K562 (cell line): Measurements from ENCODE around the gene ZFP30. TPM values are rescaled to one million over a fixed set of nuclear protein-coding genes. Genes with fewer than 3 reads are reported as not detected.
A peak's percentile ranks its signal among the peaks of the same experiment; 100 is the strongest.

Experiments
- NFIC ChIP-seq: fragments of 450-650 bp; IDR thresholded peaks from 2 replicates; pipeline ENCODE4 v1.6.1; 2017; ENCODE audit warnings: mild to moderate bottlenecking, inconsistent platforms
- PHF8 ChIP-seq: fragments of 200-600 bp; sonication (generic); IDR thresholded peaks from 2 replicates; pipeline ENCODE4 v1.6.1; 2012; ENCODE audit warnings: mixed run types, mild to moderate bottlenecking, inconsistent platforms, low read length, moderate library complexity, borderline replicate concordance
- POLR2A ChIP-seq: fragments of 450-650 bp; conservative IDR thresholded peaks from 2 replicates; pipeline ENCODE4 v1.6.1; 2016
- POLR2B ChIP-seq: fragments of 450-650 bp; IDR thresholded peaks from 2 replicates; pipeline ENCODE4 v1.6.1; 2018; ENCODE audit warnings: low read depth; ENCODE audit not compliant: partially characterized antibody
- POLR2G ChIP-seq: fragments of 200-400 bp; formaldehyde crosslinking; IDR thresholded peaks from 2 replicates; pipeline ENCODE4 v1.6.1; 2017; ENCODE audit warnings: low read depth, mild to moderate bottlenecking, antibody characterized with exemption, low read length, moderate library complexity
- PYGO2 ChIP-seq: fragments of 450-650 bp; IDR thresholded peaks from 2 replicates; pipeline ENCODE4 v1.6.1; 2016; ENCODE audit warnings: mild to moderate bottlenecking, missing genetic modification characterization, moderate library complexity, missing compliant biosample characterization
- RAD21 ChIP-seq, 2 experiments: fragments of 250-450 bp in 1 of 2; fragments of 450-650 bp in 1 of 2; sonication (Bioruptor Pico) in 1 of 2; formaldehyde crosslinking in 1 of 2; IDR thresholded peaks in 1 of 2; conservative IDR thresholded peaks in 1 of 2; 2 replicates each; pipeline versions ENCODE4 v1.4.0 to v1.8.0; 2020 to 2022; ENCODE audit warnings: mild to moderate bottlenecking in 2 of 2, moderate library complexity in 1 of 2
- RBFOX2 ChIP-seq: fragments of 200-400 bp; formaldehyde crosslinking; IDR thresholded peaks from 2 replicates; pipeline ENCODE4 v1.6.1; 2017; ENCODE audit warnings: low read depth, mild to moderate bottlenecking, low read length, moderate library complexity
- SIN3A ChIP-seq, 2 experiments: fragments of 150-350 bp in 1 of 2; IDR thresholded peaks; 2 replicates each; pipeline ENCODE4 v1.6.1; 2011 to 2016; ENCODE audit warnings: borderline replicate concordance in 2 of 2, low read depth in 2 of 2, low read length in 2 of 2, mild to moderate bottlenecking in 2 of 2, moderate library complexity in 2 of 2; ENCODE audit not compliant: control insufficient read depth in 1 of 2
- TAF1 ChIP-seq: IDR thresholded peaks from 2 replicates; pipeline ENCODE4 v1.6.1; 2011; ENCODE audit warnings: mild to moderate bottlenecking, low read length, moderate library complexity; ENCODE audit not compliant: insufficient read depth, control insufficient read depth, severe bottlenecking; ENCODE audit errors: extremely low read depth
- VEZF1 ChIP-seq: fragments of 200-800 bp; sonication (Bioruptor generic); IDR thresholded peaks from 2 replicates; pipeline ENCODE4 v1.6.1; 2017; ENCODE audit warnings: missing genetic modification characterization, missing compliant biosample characterization
- YY1 ChIP-seq, 3 experiments: IDR thresholded peaks; 2 replicates each; pipeline ENCODE4 v1.6.1; 2011; ENCODE audit warnings: low read length in 2 of 3, mild to moderate bottlenecking in 2 of 3, moderate library complexity in 2 of 3, borderline replicate concordance in 1 of 3, control low read depth in 1 of 3, low read depth in 1 of 3; ENCODE audit not compliant: insufficient read depth in 3 of 3, insufficient replicate concordance in 2 of 3, control insufficient read depth in 1 of 3, insufficient read length in 1 of 3; ENCODE audit errors: extremely low read depth in 1 of 3
- ZC3H11A ChIP-seq: IDR thresholded peaks from 2 replicates; pipeline ENCODE4 v1.6.1; 2012; ENCODE audit warnings: low read depth, low read length, improper control_type of control experiment
- ZFPM2 ChIP-seq: fragments of 250-450 bp; sonication (Bioruptor Pico); IDR thresholded peaks from 2 replicates; pipeline ENCODE4 v1.5.1; 2022; ENCODE audit warnings: mild to moderate bottlenecking
- ZNF740 ChIP-seq, 3 experiments: fragments of 200-800 bp in 1 of 3; sonication (Bioruptor generic) in 1 of 3; sonication (generic) in 1 of 3; formaldehyde crosslinking in 1 of 3; IDR thresholded peaks; 2 replicates each; pipeline versions ENCODE4 v1.6.1 to v1.8.0; 2016 to 2022; ENCODE audit warnings: mild to moderate bottlenecking in 2 of 3, missing compliant biosample characterization in 2 of 3, missing genetic modification characterization in 2 of 3, missing genetic modification reagents in 1 of 3
- polyA plus RNA-seq, 8 experiments: library from polyadenylated mRNA; depleted of rRNA in 4 of 8; stranded (reverse) in 5 of 8; unstranded in 3 of 8; fragments of >200 nt; fragmentation: Nextera tagmentation in 2 of 8; fragmentation: Illumina TruSeq in 1 of 8; extraction: Ambion mirVana in 2 of 8; extraction: Trizol in 1 of 8; gene quantifications; 2 replicates each; pipeline versions ENCODE4 v1.2.1 to v1.2.3, GENCODE V29; 2011 to 2014; ENCODE audit warnings: inconsistent platforms in 1 of 8, missing spikeins in 1 of 8
- total RNA-seq, 7 experiments: library from RNA; depleted of rRNA in 6 of 7; stranded (reverse); fragments of >200 nt in 6 of 7; fragmentation: Illumina TruSeq in 2 of 7; extraction: Trizol in 2 of 7; gene quantifications; 2 replicates each; pipeline versions ENCODE4 v1.2.1 to v1.2.3, GENCODE V29; 2011 to 2021; ENCODE audit warnings: low replicate concordance in 1 of 7
- TF ChIP-seq, protein P1 (sequence below): sonication (generic); formaldehyde crosslinking; IDR thresholded peaks from 2 replicates; pipeline ENCODE4 v1.8.0; 2022; ENCODE audit warnings: missing genetic modification reagents, mild to moderate bottlenecking, moderate library complexity, borderline replicate concordance
- TF ChIP-seq, protein P2 (sequence below), 2 experiments: IDR thresholded peaks; 2 replicates each; pipeline ENCODE4 v1.6.1; 2011; ENCODE audit warnings: borderline replicate concordance in 1 of 2, control low read depth in 1 of 2, low read depth in 1 of 2, low read length in 1 of 2, mild to moderate bottlenecking in 1 of 2, mixed read lengths in 1 of 2, moderate library complexity in 1 of 2; ENCODE audit not compliant: insufficient read depth in 1 of 2, insufficient read length in 1 of 2, poor library complexity in 1 of 2, severe bottlenecking in 1 of 2; ENCODE audit errors: extremely low read depth in 1 of 2
- TF ChIP-seq, protein P3 (sequence below): sonication (generic); formaldehyde crosslinking; IDR thresholded peaks from 2 replicates; pipeline ENCODE4 v1.4.0; 2020; ENCODE audit warnings: mild to moderate bottlenecking, missing genetic modification reagents

ZFP30 gene
- total and polyA plus RNA-seq, 9 of the 15 experiments (the other 6 are each of a cell fraction or from before 2014, with no cell fraction given): 1.1 to 11.3 (median 4.9) TPM

DNA sequence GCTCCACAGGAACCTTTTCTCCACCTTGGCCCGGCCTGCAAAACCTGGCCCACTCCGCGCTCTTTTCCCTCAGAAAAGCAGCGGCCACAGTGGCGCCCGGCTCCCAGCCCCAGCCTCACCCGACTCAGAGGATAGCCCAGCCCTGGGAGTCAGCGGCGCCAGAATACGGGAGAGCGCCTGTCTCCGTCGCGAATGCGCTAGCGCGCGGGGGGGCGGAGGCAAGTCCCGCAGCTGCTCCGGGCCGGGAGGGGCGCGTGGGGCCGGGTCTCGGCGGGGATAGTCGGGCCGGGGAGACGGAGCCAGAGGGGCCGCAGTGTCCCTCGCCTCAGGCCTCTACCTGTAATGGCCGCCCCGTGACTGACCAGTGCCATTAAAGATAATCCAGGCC, at the start of gene ZFP30 (continued):
- TF ChIP-seq YY1 (IDR thresholded peaks at IDR 0.05; ENCODE audit: borderline replicate concordance in 1 of 3, control insufficient read depth in 1 of 3, extremely low read depth in 1 of 3, insufficient read depth in 3 of 3, insufficient read length in 1 of 3, insufficient replicate concordance in 2 of 3, low read depth in 1 of 3, low read length in 2 of 3): peak in 2 of 3 experiments; percentile 48 to 72
- TF ChIP-seq PYGO2 (tag): no peak
- TF ChIP-seq, protein P1, sequence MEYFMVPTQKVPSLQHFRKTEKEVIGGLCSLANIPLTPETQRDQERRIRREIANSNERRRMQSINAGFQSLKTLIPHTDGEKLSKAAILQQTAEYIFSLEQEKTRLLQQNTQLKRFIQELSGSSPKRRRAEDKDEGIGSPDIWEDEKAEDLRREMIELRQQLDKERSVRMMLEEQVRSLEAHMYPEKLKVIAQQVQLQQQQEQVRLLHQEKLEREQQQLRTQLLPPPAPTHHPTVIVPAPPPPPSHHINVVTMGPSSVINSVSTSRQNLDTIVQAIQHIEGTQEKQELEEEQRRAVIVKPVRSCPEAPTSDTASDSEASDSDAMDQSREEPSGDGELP: peak; percentile 54; the same call in 1 of the 2 replicates
- TF ChIP-seq RAD21 (CRISPR knock-in tag; conservative IDR thresholded peaks at IDR 0.05 in 1 of 2, IDR thresholded peaks at IDR 0.05 in 1 of 2): 0 out of 4 replicates have a peak, but pooled peaks of 1 of the 2 experiments have one; percentile 6
- peak; percentile 77 for TF ChIP-seq POLR2A
- peak; percentile 89 for TF ChIP-seq POLR2G
- TF ChIP-seq NFIC: peak; percentile 11; the same call in 1 of the 2 replicates
- TF ChIP-seq ZC3H11A: no peak
- peak; percentile 98 for TF ChIP-seq VEZF1
- peak; percentile 58 for TF ChIP-seq TAF1
- peak in 1 of 2 experiments; percentile 44; a peak in 1 of 4 replicates for TF ChIP-seq SIN3A (IDR thresholded peaks at IDR 0.05; ENCODE audit: borderline replicate concordance in 2 of 2, control insufficient read depth in 1 of 2, low read depth in 2 of 2, low read length in 2 of 2)
- TF ChIP-seq PHF8: peak; percentile 72; the same call in 1 of the 2 replicates
- TF ChIP-seq, protein P2, sequence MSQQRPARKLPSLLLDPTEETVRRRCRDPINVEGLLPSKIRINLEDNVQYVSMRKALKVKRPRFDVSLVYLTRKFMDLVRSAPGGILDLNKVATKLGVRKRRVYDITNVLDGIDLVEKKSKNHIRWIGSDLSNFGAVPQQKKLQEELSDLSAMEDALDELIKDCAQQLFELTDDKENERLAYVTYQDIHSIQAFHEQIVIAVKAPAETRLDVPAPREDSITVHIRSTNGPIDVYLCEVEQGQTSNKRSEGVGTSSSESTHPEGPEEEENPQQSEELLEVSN (IDR thresholded peaks at IDR 0.05; ENCODE audit: borderline replicate concordance in 1 of 2, extremely low read depth in 1 of 2, insufficient read depth in 1 of 2, insufficient read length in 1 of 2, low read depth in 1 of 2, low read length in 1 of 2, poor library complexity in 1 of 2, severe bottlenecking in 1 of 2): peak in 1 of 2 experiments; percentile 47
- TF ChIP-seq POLR2B: peak; percentile 54
- no peak for TF ChIP-seq ZNF740 (CRISPR knock-in tag; IDR thresholded peaks at IDR 0.05)
- TF ChIP-seq ZNF740 (tag; IDR thresholded peaks at IDR 0.05): peak in 1 of 2 experiments; percentile 42; a peak in 1 of 4 replicates
- TF ChIP-seq RBFOX2: peak; percentile 88
- TF ChIP-seq ZFPM2 (CRISPR knock-in tag): no peak
- TF ChIP-seq, protein P3, sequence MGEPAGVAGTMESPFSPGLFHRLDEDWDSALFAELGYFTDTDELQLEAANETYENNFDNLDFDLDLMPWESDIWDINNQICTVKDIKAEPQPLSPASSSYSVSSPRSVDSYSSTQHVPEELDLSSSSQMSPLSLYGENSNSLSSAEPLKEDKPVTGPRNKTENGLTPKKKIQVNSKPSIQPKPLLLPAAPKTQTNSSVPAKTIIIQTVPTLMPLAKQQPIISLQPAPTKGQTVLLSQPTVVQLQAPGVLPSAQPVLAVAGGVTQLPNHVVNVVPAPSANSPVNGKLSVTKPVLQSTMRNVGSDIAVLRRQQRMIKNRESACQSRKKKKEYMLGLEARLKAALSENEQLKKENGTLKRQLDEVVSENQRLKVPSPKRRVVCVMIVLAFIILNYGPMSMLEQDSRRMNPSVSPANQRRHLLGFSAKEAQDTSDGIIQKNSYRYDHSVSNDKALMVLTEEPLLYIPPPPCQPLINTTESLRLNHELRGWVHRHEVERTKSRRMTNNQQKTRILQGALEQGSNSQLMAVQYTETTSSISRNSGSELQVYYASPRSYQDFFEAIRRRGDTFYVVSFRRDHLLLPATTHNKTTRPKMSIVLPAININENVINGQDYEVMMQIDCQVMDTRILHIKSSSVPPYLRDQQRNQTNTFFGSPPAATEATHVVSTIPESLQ (CRISPR knock-in tag): no peak
